SK-N-SH (cell line): ENCODE data around the gene ZBTB46. TPM values are rescaled to one million over a fixed set of nuclear protein-coding genes. Genes with fewer than 3 reads are reported as not detected.

Experiments used
- CTCF ChIA-PET: fragments of 300-600, 350-600 bp; formaldehyde crosslinking; extraction: SDS; loops from one replicate; lab custom pipeline; 2021; lab: Yijun Ruan, JAX
- POLR2A ChIA-PET: fragments of 350-600 bp; sonication (Branson Sonifier 250); formaldehyde crosslinking; extraction: SDS; loops from one replicate; lab custom pipeline; 2020; ENCODE audit warnings: antibody characterized with exemption, inconsistent platforms; lab: Yijun Ruan, JAX
- DNase-seq: peaks from one replicate; pipeline ENCODE4 v3.0.0; 2012
- H2AFZ ChIP-seq: fragments of 200-600 bp; sonication (generic); 2 replicates; pipeline ENCODE4 v1.8.1; 2016; ENCODE audit warnings: antibody characterized with exemption, mild to moderate bottlenecking, low read depth
- H3F3A ChIP-seq: fragments of 200-600 bp; sonication (generic); replicated peaks from 2 replicates; pipeline ENCODE3; 2016; ENCODE audit warnings: antibody characterized with exemption, mild to moderate bottlenecking; ENCODE audit not compliant: insufficient read depth
- H3K27ac ChIP-seq, 2 experiments: fragments of 200-500 bp in 1 of 2; fragments of 200-600 bp in 1 of 2; sonication (Bioruptor generic) in 1 of 2; sonication (generic), shearing (Covaris generic) in 1 of 2; 2 replicates each; pipeline versions ENCODE4 v1.5.1 to v1.6.1; 2014 to 2016; ENCODE audit warnings: low read depth in 2 of 2, inconsistent platforms in 1 of 2, low read length in 1 of 2, mild to moderate bottlenecking in 1 of 2, mixed read lengths in 1 of 2
- H3K27me3 ChIP-seq: fragments of 200-600 bp; sonication (generic), shearing (Covaris generic); 2 replicates; pipeline ENCODE4 v1.6.1; 2016; ENCODE audit warnings: mixed run types; ENCODE audit not compliant: insufficient read depth
- H3K36me3 ChIP-seq, 2 experiments: fragments of 200-500 bp in 1 of 2; fragments of 200-600 bp in 1 of 2; sonication (Bioruptor generic) in 1 of 2; sonication (generic) in 1 of 2; replicated peaks in 1 of 2; 2 replicates each; pipeline versions ENCODE3 to v1.5.1; 2014 to 2016; ENCODE audit warnings: low read length in 1 of 2, mild to moderate bottlenecking in 1 of 2; ENCODE audit not compliant: insufficient read depth in 2 of 2, control insufficient read depth in 1 of 2
- H3K4me1 ChIP-seq, 2 experiments: fragments of 200-500 bp in 1 of 2; fragments of 200-600 bp in 1 of 2; sonication (Bioruptor generic) in 1 of 2; sonication (generic), shearing (Covaris generic) in 1 of 2; 2 replicates each; pipeline versions ENCODE4 v1.5.1 to v1.6.1; 2014 to 2016; ENCODE audit warnings: low read depth in 1 of 2, low read length in 1 of 2, mixed run types in 1 of 2; ENCODE audit not compliant: insufficient read depth in 2 of 2, control insufficient read depth in 1 of 2
- H3K4me2 ChIP-seq: fragments of 200-600 bp; sonication (generic), shearing (Covaris generic); 2 replicates; pipeline ENCODE4 v1.6.1; 2017; ENCODE audit warnings: mixed run types
- H3K4me3 ChIP-seq, 2 experiments: fragments of 200-500 bp in 1 of 2; fragments of 200-600 bp in 1 of 2; sonication (Bioruptor generic) in 1 of 2; sonication (generic), shearing (Covaris generic) in 1 of 2; 2 replicates each; pipeline versions ENCODE4 v1.5.1 to v1.8.1; 2014 to 2016; ENCODE audit warnings: low read depth in 2 of 2, inconsistent platforms in 1 of 2, low read length in 1 of 2, mild to moderate bottlenecking in 1 of 2, mixed read lengths in 1 of 2, moderate library complexity in 1 of 2
- H3K79me2 ChIP-seq: fragments of 200-600 bp; sonication (generic); 2 replicates; pipeline ENCODE4 v1.8.1; 2017; ENCODE audit warnings: mild to moderate bottlenecking; ENCODE audit not compliant: insufficient read depth
- H3K9ac ChIP-seq: fragments of 200-600 bp; sonication (generic); 2 replicates; pipeline ENCODE4 v1.6.1; 2017; ENCODE audit warnings: mixed run types
- H3K9me2 ChIP-seq: fragments of 200-600 bp; sonication (generic); 2 replicates; pipeline ENCODE4 v1.6.1; 2017; ENCODE audit warnings: mixed run types
- H3K9me3 ChIP-seq: fragments of 200-600 bp; sonication (generic); 2 replicates; pipeline ENCODE4 v1.6.1; 2017; ENCODE audit warnings: mixed run types, mild to moderate bottlenecking, moderate library complexity
- H4K20me1 ChIP-seq: fragments of 200-600 bp; sonication (generic); 2 replicates; pipeline ENCODE4 v1.6.1; 2017; ENCODE audit warnings: mild to moderate bottlenecking, mixed run types; ENCODE audit not compliant: insufficient read depth
- EP300 ChIP-seq, 2 experiments: IDR thresholded peaks; 2 replicates each; pipeline versions ENCODE4 v1.4.0 to v1.6.1; 2012; ENCODE audit warnings: borderline replicate concordance in 1 of 2, low read depth in 1 of 2, low read length in 1 of 2
- GABPA ChIP-seq: IDR thresholded peaks from 2 replicates; pipeline ENCODE4 v1.4.0; 2012; ENCODE audit warnings: low read depth, mild to moderate bottlenecking
- MEF2A ChIP-seq: IDR thresholded peaks from 2 replicates; pipeline ENCODE4 v1.4.0; 2012; ENCODE audit warnings: low read depth, borderline replicate concordance
- MXI1 ChIP-seq: IDR thresholded peaks from 2 replicates; pipeline ENCODE4 v1.6.1; 2012; ENCODE audit warnings: mild to moderate bottlenecking, low read depth, low read length, improper control_type of control experiment
- POLR2AphosphoS5 ChIP-seq: IDR thresholded peaks from 2 replicates; pipeline ENCODE4 v1.6.1; 2012; ENCODE audit warnings: low read depth, low read length
- RAD21 ChIP-seq: IDR thresholded peaks from 2 replicates; pipeline ENCODE4 v1.6.1; 2012; ENCODE audit warnings: mild to moderate bottlenecking, low read length
- RCOR1 ChIP-seq: fragments of 150-350 bp; IDR thresholded peaks from 2 replicates; pipeline ENCODE4 v1.6.1; 2017; ENCODE audit warnings: antibody characterized with exemption, low read length
- RXRA ChIP-seq: IDR thresholded peaks from 2 replicates; pipeline ENCODE4 v1.4.0; 2012; ENCODE audit warnings: low read depth, mild to moderate bottlenecking, borderline replicate concordance
- SMC3 ChIP-seq: IDR thresholded peaks from 2 replicates; pipeline ENCODE4 v1.6.1; 2012; ENCODE audit warnings: low read depth, low read length, improper control_type of control experiment
- TAF1 ChIP-seq: IDR thresholded peaks from 2 replicates; pipeline ENCODE4 v1.6.1; 2012; ENCODE audit warnings: low read depth, mild to moderate bottlenecking, low read length, moderate library complexity, borderline replicate concordance
- TCF12 ChIP-seq: IDR thresholded peaks from 2 replicates; pipeline ENCODE4 v1.4.0; 2012
- TEAD4 ChIP-seq: IDR thresholded peaks from 2 replicates; pipeline ENCODE4 v1.4.0; 2012; ENCODE audit warnings: mild to moderate bottlenecking, borderline replicate concordance; ENCODE audit not compliant: insufficient read depth
- USF1 ChIP-seq: IDR thresholded peaks from 2 replicates; pipeline ENCODE4 v1.4.0; 2012; ENCODE audit warnings: low read depth, borderline replicate concordance
- USF2 ChIP-seq: fragments of 150-350 bp; IDR thresholded peaks from 2 replicates; pipeline ENCODE4 v1.6.1; 2017; ENCODE audit warnings: antibody characterized with exemption, low read length, low read depth, borderline replicate concordance
- YY1 ChIP-seq: IDR thresholded peaks from 2 replicates; pipeline ENCODE4 v1.4.0; 2012; ENCODE audit warnings: low read depth, mild to moderate bottlenecking
- WGBS: methylation state at CpG from one replicate; pipeline ENCODE4 v1.1.6; 2017; ENCODE audit warnings: low lambda C conversion rate; 5-methylcytosine and 5-hydroxymethylcytosine counted together
- polyA plus RNA-seq, 3 experiments: library from polyadenylated mRNA; depleted of rRNA; stranded (reverse); fragments of >200 nt; gene quantifications; 2 replicates each; pipeline ENCODE4 v1.2.3, GENCODE V29; 2012

Gene ZBTB46
- polyA plus RNA-seq, 1 of the 3 experiments (the other 2 are of a cell fraction): 0.15 TPM

GRCh38 chr20:63739130-63740069 is 91.7 kb downstream of the ZBTB46 start, which contains the start of gene SLC2A4RG:
TSS of gene SLC2A4RG (plus strand) at chr20:63739776. CDS start at chr20:63739913, 137 bp downstream.
- H3K36me3 ChIP-seq: peaks cover 13 to 39% of the 10 kb centered on the region in 2 experiments
- H2AFZ ChIP-seq: no peak within 1 kb of the TSS
- peak; percentile 99 for DNase-seq
- H3K9ac ChIP-seq: peak within 1 kb of the TSS; percentile 92
- TF ChIP-seq POLR2AphosphoS5 (0 out of 2 replicates have a peak, but pooled peaks have one; percentile 4), SMC3 (0 out of 2 replicates have a peak, but pooled peaks have one; percentile 5), USF2 (no peak)
- CTCF ChIA-PET: interaction anchor here (1.1 to 1.4 kb wide), 3 partner anchors 15 to 35 kb away, joined by 3 to 4 read pairs (median 4); partner anchors contain the start of genes ARFRP1 and ZGPAT
- H3K4me1 ChIP-seq: peaks cover 0 to 14% of the 10 kb centered on the region in 2 experiments; a peak in 1 of 4 replicates
- peak within 1 kb of the TSS; percentile 81 to 95 for H3K4me3 ChIP-seq
- no peaks in the 10 kb centered on the region for H3K9me2 ChIP-seq
- H3F3A ChIP-seq: peaks cover 17% of the 10 kb centered on the region
- peak within 1 kb of the TSS; percentile 98 for H3K4me2 ChIP-seq
- POLR2A ChIA-PET: interaction anchor here (1.1 to 1.2 kb wide), 2 partner anchors 16 to 32 kb away, joined by 3 to 4 read pairs; partner anchors contain the start of genes ARFRP1 and ZGPAT
- H4K20me1 ChIP-seq: peaks cover 16% of the 10 kb centered on the region
- no peaks in the 10 kb centered on the region for H3K27me3 ChIP-seq
- no peaks in the 10 kb centered on the region for H3K9me3 ChIP-seq
- peak within 1 kb of the TSS; percentile 72 to 96 for H3K27ac ChIP-seq
- H3K79me2 ChIP-seq: peaks cover 18% of the 10 kb centered on the region
- 23% methylated on average over 10 of the region's 136 CpGs for WGBS

GRCh38 chr20:63738687-63739129 is 92.4 kb downstream of the ZBTB46 start:
- Histone ChIP-seq H3F3A (peaks cover 13% of the 10 kb centered on the region), H4K20me1 (peaks cover 16% of the 10 kb centered on the region), H3K27me3 (no peaks in the 10 kb centered on the region), H3K36me3 (peaks cover 6 to 34% of the 10 kb centered on the region in 2 experiments), H3K4me2 (peak overlapping the region; percentile 65; the same call in 1 of the 2 replicates), H3K9me2 (no peaks in the 10 kb centered on the region), H2AFZ (no peak overlapping the region), H3K79me2 (peaks cover 18% of the 10 kb centered on the region), H3K27ac (peak overlapping the region in 1 of 2 experiments; percentile 85; a peak in 2 of 4 replicates), H3K4me1 (peaks cover 0 to 14% of the 10 kb centered on the region in 2 experiments; a peak in 1 of 4 replicates), H3K4me3 (no peak overlapping the region), H3K9me3 (no peaks in the 10 kb centered on the region), H3K9ac (no peak overlapping the region)
- 93% methylated on average over 3 of the region's 26 CpGs for WGBS
- POLR2A ChIA-PET: interaction anchor here (1.1 to 1.2 kb wide), 2 partner anchors 16 to 31 kb away, joined by 3 to 4 read pairs; partner anchors contain the start of genes ARFRP1 and ZGPAT
- CTCF ChIA-PET: interaction anchor here (1.1 to 1.4 kb wide), 3 partner anchors 14 to 34 kb away, joined by 3 to 4 read pairs (median 4); partner anchors contain the start of genes ARFRP1 and ZGPAT
- peak; percentile 78 for DNase-seq
- TF ChIP-seq TCF12 (no peak), YY1 (no peak), MEF2A (no peak), TAF1 (no peak), USF1 (no peak), MXI1 (no peak), GABPA (no peak), EP300 (IDR thresholded peaks at IDR 0.05; ENCODE audit: borderline replicate concordance in 1 of 2, low read depth in 1 of 2, low read length in 1 of 2) (no peak), POLR2AphosphoS5 (no peak), TEAD4 (no peak), RXRA (no peak), RAD21 (no peak), RCOR1 (no peak)
